GM19043 (cell line): ENCODE data around the gene OLFM3.

Experiments used
- ATAC-seq: cut with Tn5 transposase; IDR thresholded peaks from one replicate; pipeline ENCODE4 v1.9.1; 2021; ENCODE audit warnings: low read depth; ENCODE audit not compliant: unreplicated experiment

The OLFM3 gene

DNA sequence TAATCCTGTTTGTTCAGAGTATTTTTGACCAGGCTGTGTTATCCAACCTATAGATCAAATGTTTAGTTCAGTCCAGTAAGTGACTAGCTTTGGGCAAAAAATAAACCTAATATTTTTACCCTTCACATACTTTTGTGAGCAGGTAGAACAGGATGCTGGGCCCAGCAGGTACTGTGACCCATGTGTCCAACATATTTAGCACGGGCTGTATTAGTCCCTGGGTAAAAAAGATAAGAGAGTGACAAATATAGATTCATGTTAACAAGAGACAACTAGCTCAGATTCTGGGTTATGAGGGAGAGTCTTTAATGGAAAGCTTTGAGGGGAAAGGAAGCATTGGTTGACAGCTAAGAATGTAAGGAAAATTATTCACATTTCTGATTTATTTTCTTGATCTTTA lies 43.1 kb downstream of the OLFM3 start:
- ATAC-seq: no peak

DNA sequence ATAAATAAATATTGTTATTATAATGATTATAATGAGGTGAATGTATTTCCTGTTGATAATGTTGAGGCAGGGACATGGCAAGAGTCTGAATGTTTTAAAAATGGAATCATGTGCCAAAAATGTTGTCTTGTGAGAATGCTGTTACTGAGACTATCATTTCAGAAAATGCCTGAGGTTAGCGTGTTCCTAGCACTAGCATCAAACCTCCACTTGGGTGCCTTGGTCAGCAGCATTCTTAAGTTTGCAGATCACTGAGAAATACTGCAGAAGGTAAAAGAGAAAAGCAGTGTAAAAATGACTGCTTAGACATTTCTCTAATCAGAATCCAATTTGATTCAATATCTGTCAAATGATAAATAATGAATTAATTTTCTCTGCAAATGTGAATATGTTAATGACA lies 50.8 kb downstream of the OLFM3 start:
- no peak for ATAC-seq

DNA sequence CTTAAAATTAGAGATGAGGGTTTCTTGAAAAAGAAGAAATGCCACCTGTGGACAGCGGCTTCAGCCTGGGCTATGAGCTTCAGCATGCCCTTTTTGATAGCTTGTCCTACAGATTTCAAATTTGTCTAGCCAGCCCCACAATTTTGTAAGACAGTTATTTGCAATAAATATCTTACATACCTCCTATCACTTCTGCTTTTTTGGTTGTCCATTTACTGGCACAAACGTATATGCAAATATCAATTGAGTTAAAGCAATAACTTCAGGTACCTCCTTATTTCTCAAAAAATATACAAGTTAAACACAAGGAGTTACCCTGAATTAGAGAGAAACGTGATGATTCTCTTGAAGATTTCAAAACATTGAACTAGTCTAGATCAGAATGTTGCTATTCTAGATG lies 53.5 kb downstream of the OLFM3 start:
- ATAC-seq: no peak

DNA sequence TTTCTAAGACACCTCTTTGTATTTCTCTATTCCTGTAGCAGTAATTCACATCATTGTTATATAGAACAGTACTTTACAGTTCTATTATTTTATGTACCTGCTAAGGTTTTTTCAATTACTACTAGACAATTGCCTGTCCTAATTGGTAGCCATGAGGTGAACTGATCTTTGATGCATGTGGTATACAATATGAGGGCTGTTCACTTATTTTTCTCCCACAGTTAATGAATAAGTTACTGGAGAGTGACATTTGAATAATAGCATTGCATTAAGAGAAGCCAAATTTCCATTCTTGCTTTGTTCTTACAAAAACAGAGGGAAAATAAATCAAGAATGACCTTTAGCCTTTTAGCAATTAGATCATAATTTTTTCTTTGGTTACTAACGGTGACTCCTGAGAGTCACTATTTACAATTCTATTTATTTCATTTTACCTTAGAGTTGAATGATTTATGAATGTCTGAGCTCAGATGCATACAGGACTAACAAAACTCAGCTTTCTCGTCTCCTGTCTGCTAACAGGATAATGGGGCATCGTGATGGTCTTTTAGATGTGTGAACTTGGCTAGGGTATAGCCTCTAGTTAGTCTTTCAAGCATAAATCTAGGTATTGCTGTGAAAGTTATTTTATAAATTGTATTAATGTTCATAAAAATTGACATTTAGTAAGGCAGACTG lies 54.1 kb downstream of the OLFM3 start:
- ATAC-seq: no peak

DNA sequence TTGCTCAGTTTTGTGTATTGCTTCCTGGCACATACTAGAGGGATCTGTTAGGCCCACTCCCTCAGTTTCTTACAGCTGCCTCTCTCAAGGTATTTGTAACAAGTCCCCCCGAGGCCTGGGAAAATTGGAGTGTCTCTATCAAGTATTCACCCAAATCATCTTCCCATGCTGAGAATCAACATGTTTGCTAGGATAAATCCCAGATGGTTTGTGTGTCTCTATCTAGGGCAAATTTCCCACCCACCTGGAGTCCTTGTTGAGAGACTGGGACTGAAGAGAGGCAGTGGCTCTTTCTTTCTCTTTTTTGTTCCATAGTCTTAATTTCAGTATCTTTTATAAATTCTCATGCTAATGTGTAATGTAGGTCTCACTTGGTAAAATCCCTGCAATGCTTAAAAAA lies 58.0 kb downstream of the OLFM3 start:
- ATAC-seq: no peak

DNA sequence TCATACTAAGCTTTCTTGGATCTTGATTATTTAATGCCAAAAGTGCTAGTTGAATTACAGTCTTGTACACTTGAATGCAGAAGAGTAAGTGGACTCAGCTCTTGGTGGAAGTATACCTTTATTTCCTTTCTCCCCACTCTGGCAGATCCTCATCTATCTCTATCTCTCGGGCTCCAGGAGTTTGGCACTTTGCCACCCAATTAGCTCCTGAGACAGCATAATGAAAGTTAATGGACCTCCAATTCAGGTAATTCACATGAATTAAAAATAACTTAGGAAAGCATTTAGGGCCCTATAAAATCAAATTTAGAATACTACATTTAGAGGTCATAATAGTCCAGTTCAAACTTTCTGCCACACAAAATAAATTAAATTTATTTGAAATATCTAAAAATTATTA lies 67.4 kb downstream of the OLFM3 start:
- no peak for ATAC-seq

DNA sequence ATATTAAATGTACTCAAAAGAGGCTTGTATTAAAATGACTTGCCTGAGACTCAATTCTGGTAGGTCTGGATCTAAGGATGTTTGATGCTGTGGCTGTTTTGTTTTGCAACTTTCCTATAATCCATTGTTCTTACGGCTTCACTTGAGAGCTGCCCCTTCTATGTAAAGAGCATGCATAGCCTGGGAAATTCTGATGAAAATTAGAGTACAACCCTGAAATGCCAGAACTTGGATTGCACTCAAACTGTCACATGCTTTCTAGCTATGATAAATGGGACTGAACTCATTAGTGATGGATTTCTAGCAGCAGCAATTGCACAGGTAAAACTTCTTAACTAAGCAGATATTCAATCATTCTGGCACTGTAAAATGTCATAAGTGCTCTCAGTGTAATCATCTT lies 67.9 kb downstream of the OLFM3 start:
- no peak for ATAC-seq

DNA sequence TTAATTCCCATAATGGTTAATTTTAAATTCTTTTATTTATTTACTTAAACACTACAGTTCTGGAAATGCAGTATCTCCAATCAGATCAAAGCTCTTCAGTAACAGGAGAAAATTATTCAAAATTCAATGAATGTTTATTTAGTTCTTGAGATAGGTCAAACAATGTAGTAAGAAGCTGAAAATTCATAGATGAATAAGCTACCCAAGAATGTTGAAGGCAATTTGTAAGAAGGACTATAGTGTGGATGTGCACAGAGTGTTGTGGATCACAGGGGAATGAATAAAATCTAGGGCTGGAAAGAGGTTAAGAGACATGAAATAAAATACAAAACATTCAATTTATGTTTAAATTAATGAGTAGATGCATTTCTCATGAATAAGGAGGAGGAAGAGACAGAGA lies 72.0 kb downstream of the OLFM3 start:
- ATAC-seq: no peak

DNA sequence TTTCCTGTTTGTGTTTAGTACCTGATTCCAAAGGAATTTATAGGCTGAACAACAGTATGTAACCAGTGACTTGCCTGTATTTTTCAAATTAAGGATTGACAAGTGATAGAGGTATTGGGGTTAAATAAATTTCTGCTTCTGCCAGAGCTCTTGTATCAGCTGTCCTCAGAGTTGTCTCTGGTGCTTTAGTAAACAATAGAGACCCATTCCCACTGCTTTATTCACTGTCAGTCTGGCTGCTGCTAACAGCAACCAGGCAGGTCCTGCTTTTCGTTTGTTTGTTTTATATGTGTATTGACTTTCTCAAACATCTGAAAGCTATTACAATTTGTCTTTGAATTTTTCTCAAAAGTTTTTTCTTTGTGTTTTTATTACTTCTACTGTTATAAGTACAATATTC lies 76.1 kb downstream of the OLFM3 start:
- ATAC-seq: no peak

DNA sequence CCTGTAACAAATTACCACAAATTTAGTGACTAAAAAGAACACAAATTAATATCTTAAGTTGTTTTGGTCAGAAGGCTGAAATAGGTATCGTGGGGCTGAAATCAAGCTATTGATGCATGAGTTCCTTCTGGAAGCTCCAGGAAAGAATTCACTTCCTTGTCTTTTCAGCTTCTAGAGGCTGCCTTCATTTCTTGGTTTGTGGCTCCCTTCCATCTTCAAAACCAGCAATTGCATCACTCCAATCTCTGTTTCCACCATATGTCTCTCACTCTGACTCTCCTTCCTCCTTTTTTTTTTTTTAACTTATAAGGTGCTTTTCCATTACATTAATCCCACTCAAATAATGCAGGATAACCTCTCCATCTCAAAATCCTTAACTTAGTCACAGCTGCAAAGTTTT lies 78.4 kb downstream of the OLFM3 start:
- ATAC-seq: no peak

DNA sequence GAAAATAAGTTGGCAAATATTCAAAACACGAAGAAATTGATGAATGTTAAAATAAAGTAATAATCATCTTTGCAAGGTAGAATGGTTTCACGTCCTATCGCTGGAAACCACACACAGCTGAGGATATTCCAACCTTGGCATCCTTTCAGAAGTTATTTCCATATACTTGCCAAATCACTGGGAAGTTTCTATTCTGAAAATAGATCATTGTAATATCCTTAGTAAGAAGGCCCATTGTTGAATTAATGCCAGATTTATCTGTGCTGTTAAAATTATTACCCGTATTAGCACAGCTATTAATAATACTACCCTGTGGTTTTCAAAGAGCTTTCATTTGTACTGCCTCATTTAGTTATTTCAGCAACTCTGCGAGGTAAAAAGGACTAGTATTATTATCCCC lies 81.1 kb downstream of the OLFM3 start:
- no peak for ATAC-seq

DNA sequence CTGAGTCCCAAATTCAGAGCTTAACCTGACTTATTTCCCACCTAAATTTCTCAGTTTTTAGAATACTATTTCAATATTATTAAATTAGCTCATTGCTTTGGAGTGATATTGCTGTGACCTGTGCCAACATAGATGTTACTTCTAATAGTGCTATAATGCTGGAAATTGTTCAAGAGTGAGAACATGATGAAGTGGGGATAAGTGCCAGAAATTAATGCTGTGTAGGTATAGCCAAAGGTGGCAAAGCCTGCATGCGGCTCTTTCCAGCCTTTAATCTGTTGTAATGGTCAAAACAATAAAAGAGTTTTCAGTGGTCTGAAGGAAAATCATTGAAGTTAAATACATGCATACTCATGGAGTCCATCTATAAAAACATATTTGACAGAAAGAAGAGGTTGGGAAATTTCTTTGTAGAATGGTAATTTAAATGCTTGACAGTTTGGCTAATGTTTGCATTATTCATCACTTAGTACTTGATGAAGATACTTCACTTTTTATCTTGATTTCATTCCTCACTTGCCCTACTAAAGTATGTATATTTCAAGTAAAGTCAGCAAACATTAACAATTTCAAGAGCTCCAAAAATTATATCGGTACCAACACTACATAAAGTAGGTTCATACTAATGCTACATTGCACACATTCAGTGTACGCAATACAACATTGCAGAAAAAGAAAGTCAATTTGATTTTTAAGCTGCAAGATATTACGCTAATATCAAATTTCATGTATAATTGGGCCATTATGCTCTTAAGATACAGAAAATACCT lies 82.1 kb downstream of the OLFM3 start:
- ATAC-seq: no peak

DNA sequence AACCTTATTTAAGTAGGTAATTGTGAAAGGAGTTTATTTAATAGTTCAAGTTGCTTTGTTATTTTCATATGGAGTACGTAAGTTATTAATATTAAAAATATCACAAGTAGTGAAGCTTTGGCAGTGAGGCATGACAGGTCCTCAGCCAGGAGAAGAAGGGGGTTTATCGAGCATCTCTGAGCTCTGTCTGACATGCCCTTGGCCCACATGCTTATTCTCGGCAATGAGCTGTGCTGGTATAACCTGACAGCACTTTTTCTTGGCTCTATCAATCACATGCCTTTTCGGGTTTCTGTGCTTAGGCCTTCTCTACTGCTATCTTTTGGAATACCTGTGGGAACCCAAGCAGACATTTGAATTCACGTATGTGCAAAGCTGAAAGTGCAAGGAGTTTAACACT lies 84.8 kb downstream of the OLFM3 start:
- no peak for ATAC-seq

DNA sequence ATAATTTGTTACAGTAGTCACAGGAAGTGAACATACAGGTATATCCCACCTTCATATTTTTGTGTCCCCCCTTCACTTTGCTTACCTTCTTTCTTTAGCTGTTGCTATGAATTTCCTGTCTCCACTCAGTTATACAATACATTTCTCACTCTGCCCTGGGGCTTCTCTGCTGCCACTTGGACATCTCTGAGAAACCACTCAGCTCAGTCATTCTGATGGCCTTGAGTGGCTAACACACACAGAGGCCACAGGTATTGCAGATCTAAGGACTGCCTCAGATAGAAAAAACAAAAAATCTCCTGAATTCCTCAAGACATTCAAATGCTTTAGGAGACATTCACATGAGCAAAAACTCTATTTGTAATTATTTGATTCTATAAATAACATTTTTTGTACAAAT lies 87.7 kb downstream of the OLFM3 start:
- no peak for ATAC-seq

DNA sequence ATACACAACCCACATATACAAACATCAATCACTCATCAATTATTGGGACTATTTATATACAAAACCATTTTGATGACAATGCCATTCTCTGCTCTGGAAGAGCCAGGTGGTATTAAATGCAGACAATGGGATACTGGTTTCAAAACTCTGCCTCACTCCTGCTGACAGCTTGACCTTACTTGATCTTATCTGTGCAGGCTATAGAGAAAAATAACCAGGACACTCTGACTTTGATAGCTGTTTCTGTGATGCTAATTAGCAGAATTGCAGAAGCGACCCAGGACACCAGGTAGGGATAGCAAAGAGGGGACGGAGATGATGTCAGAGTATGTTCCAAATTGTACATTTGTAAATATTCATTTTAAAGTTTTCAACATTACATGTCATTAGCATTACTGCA lies 89.5 kb downstream of the OLFM3 start:
- no peak for ATAC-seq

DNA sequence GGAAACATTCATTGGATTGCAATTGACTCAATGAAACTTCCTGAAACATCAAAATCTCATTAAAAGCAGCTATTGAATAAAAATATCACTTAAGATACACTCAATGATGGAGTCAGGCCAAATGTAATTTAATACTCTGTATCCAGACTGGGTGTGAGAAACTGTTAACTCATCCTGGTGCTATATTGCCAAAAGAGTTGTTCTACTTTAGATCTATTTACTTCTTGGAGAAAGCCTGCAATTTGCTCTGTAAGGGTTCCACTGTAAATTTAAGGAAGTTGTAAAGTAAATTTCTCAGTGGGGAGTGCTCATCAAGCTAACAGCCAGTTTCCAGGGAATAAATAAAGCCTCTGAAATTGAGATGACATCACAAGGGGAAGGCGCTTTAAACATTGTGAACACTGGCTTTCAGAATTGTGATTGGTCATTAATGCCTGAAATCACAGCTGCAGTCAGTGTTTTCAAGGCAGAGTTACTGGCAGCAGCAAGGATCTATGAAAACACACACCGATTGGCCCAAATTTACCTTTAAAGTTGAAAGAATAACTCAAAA lies 91.4 kb downstream of the OLFM3 start:
- no peak for ATAC-seq

DNA sequence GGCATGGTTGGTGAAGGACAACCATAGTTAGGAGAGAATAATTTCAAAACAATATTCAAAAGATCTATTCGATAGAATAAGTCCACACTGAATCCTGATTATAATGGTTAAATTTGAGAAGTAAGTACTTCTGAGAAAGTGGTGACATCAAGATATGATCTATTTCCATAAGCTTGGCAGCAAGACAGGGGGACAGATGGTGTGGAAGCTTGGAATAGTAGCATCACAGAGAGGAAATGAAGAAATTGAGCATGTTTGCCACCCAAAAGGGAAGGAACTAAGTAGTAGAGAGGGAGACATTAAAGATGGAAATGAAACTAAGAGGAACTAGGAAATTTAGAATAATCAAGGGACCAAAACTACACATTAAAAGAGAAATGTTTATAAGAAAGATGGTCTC lies 94.5 kb downstream of the OLFM3 start:
- no peak for ATAC-seq

DNA sequence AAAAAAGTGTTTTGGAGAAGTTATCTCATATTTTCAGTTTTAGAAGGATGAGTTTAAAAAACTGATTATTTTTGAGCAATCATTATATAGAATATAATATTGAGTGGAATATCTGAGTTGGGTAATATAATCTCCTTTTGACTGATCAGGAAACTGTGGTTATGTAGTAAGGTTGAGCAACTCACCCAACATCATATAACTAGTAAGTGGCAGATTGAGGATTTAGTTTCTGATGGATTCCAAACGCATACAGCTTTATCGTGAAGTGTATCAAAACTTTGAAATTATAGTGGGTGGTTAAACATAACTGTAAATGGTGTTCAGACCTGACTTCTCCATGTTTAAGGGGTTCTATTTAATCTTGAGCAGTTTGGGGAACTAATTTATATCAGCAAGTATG lies 98.6 kb downstream of the OLFM3 start:
- ATAC-seq: no peak

DNA sequence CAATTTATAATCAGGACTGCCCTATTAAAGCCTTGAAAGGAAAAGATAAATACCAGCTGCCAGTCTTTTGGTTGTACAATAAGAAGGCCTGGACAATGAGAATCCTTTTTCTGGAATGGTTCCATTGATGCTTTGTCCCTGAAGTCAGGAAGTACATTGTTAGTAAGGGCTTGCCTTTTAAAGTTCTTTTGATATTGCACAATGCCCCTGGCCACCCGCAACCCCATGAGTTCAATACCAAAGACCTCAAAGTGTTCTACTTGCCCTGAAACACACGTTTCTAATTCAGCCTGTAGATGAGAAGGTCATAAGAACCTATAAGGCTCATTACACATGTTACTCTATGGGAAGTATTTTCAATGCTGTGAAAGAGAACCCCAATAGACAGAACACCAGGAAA lies 112.1 kb downstream of the OLFM3 start:
- no peak for ATAC-seq

DNA sequence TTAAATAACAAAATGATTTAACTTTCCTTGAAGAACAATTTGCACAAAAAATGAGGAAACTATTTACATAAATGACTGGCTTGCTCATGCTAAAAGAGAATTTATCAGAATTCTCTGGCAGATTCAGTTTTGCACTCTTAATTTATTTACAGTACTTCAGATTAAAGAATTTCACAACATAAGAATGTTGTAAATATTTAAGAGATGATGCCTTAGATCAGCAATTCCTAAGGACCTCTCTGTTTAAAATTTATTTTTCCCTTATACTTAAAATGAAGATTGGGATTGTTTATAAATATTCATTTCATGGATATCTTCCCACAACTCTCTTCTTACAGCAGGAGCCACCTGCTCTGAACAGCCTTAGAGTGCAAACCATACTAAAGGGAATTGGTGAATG lies 120.8 kb downstream of the OLFM3 start:
- ATAC-seq: no peak

DNA sequence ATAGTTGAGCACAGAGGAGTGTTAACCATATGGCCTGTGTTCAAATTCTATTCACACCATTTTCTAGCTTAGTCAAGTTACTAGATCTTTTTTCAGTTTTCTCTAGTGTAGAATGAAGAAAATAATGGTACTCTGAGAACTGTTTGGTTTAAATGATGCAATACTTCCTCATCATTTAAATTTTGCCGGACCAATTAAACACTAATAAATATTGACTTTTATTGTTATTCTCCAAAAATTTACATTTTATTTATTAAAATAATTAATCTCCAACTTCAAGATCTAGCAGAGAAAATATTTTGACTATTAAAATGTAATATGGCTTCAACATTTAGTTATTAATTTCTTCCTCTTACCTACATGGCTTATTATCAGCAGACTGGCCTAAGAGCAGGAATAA lies 123.1 kb downstream of the OLFM3 start:
- no peak for ATAC-seq

DNA sequence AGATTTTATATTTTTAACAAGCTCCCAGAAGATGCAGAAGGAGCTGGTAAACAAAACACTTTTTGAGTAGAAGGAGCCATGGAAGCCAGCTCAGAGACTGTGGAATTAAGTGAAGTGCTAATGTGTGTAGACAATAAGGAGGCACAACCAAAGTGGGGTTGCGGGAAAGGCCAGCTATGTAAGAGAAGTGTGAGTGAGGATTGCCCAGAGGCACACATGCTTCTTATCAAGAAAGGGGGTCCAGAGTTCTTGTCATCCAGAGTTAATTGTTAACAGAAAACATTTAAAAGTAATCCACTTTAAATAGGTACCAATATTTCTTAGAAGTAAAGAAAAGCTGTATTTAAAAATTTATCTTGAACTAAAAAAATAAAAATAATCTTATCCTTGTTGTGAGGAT lies 136.8 kb downstream of the OLFM3 start:
- no peak for ATAC-seq
